Activated CD8-positive, alpha-beta memory T cell treated with anti-CD3 and anti-CD28 coated beads, Interleukin-2, amount 50 U/mL, for 1 hour (primary cell): ENCODE data around the gene C7orf33.
"Not testable (repeated sequence)": the region's sequence is repeated elsewhere in the genome, so short reads cannot be mapped to it uniquely, and the experiment has no call there.

Experiments
- DNase-seq: peaks from one replicate; pipeline ENCODE4 v3.0.0-alpha.2; 2020; ENCODE audit errors: extremely low read depth

C7orf33 gene

DNA sequence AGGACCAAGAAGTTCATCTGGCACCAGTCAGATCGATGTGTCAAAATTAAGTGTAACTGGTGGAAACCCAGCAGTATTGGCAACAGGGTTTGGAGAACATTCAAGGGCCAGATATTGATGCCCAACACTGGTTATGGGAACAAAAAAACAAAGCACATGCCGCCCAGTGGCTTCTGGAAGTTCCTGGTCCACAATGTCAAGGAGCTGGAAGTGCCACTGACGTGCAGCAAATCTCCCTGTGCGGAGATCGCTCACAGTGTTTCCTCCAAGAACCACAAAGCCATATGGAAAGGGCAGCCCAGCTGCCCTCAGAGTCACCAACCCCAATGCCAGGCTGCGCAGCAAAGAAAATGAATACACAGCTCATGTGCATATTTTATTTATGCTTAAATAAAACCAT lies 10.1 kb upstream of the C7orf33 start:
- DNase-seq: no peak

DNA sequence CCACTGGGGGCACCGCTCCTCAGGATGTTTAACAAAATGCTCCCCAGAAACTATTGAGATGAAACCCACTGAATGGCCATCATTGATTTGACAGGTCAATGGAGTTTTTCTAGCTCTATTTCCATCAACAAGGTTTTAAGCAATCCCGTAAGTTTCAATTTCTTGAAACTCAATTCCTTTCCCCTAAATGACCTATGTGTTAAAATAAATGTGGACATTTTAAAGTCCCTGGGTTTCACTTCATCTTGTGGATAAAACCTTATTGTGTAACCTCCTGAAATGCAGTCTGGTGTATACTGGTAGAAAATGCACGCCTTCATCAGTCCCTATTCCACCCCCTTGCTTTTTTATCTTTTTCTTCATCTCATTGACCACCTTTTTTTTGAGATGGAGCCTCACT lies 8.9 kb upstream of the C7orf33 start:
- no peak for DNase-seq

DNA sequence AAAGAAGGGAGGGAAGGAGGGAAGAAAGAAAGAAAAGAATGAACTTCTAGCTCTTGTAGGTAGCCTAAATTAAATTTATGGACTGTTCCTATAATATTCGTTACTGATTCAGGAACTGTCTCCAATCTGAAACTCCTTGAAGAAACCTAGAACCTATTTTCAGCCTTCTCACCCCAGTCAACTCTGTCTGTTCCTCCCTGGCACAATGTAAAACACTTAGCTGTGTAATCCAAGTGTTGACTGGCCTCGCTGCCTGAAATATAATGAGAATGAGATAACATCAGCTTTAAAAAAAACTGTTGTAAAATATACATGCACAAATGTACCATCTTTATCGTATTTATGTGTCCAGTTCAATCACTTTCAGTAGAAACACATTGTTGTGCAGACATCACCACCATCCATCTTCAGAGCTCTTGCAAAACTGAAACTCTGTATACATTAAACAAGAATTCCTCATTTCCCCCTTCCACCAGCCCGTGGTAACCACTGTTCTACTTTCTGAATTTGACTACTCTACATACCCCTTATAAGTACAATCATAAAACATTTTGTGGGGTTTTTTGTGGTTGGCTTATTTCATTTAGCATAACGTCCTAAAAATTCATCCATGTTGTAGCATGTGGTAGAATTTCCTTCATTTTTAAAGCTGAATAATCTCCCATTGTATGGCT lies 6.3 kb upstream of the C7orf33 start:
- no peak for DNase-seq

DNA sequence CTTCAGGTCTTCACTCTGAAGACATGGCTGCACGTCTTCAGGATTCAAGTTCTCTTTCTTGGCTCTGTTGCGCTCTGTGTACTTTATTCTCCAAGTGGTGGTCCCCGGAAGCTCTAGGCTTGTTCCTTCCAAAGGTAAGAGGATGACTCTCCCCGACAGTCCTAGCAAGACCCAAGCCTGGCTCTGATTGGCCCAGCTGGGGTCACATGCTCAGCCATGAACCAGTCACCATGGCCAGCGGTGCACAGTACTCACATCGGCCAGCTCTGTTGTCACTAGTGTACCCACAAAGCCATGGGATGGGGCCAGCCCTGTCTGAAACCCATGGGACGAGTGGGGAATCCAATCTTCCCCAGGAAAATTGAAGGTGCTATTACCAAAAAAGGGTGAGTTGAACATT lies 5.2 kb upstream of the C7orf33 start:
- no peak for DNase-seq

DNA sequence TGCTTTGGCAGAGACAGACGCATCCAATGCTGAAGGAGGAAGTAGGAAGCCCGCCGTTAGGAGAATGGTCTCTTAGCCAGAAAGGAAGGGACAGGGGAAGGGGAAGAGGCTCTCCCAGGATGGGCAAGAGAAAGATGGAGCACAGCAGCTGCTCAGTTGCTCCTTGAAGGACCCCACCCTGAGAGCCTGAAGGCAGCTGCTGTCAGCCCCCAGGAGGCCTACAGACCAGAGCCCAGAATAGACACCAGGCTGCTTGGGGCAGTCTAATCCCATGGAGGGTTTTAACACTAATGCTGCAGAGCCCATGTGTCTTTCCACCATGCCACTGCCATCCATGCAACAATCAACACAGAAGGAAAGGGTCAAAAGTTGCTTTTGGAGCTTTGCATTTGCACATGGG lies 3.5 kb upstream of the C7orf33 start:
- DNase-seq: no peak

DNA sequence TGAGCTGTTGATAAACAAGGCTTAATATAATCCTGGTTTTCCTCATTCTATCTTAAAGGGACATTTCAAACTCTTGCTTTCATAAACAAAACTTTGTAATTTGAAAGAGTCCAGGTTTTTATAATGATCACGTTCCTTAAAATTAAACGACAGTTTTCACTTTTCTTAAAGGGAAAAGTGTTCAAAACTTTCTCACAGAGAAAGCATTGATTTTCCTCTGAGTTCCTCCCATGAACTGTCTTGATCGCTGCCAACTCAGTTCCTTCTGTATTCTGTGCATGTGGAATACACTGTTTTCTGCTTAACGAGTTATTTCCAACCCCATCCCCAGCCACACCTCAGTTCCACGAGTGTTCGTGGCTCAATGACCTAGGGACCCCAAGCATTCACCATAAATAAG lies 2.4 kb upstream of the C7orf33 start:
- DNase-seq: no peak

DNA sequence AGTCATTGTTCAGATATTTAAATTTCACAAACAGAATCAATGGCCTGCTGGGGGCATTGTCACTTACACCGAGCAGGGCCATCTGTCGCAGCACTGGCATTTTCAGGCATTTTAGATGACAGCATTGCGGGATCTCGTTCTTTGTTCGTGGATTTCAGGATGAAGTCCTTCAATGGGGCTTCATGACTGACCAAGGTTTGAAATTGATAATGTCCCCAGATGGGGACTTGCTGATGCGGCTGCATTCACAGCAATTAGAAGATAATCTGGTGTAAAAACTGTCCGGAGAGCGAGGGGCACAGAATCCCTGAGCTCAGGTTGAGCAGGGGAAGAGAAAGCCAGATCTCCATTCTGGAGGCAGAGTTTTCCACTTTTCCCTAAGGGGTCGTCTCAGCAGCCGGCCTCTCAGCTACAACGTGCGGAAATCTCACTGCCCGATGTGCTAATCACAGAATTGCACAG lies 1.9 kb upstream of the C7orf33 start:
- DNase-seq: no peak

DNA sequence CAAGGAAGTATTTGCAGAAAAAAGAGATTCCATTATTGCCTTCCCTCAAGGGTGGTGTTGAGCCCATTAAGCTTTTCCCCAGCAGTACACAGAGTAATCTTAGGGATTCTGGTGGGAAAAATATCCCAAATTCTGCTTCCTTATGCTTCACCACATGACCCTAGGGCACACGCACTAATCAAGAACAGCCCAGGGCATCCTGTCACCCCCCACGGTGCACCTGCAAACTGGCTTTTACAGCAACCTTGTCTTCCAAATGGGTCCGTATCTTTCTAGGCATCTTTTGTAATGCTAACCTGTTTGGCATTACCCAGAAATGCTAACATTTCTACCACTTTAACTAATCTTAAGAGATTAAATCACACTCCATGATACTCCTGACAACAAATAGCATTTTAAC lies 926 bp upstream of the C7orf33 start:
- no peak for DNase-seq

DNA sequence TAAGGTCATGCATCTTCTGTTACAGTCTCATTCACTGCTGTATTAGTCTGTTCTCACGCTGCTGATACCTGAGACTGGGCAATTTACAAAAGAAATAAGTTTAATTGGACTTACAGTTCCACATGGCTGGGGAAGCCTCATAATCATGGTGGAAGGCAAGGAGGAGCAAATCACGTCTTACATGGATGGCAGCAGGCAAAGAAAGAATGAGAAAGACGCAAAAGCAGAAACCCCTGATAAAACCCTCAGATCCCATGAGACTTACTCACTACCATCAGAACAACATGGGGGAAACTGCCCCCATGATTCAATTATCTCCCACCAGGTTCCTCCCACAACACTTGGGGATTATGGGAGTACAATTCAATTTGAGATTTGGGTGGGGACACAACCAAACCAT lies 5.8 kb downstream of the C7orf33 start:
- DNase-seq: not testable (repeated sequence)

DNA sequence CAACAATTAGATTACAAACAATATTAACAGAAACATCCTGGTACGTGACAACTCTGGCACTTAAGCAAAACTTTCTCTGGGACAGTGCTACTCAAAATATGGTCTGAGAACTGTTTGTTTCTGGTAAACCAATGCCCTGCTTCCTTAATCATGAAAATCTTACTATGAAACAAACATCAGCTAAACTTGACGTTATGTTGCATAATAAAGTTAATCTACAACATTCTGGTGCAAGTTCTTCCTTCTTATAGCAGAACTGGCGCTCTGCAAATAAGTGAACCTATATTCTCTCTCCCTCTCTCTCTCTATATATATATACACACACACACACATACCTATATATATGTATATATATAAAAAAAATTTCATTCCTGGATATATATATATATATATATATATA lies 7.8 kb downstream of the C7orf33 start:
- DNase-seq: no peak

DNA sequence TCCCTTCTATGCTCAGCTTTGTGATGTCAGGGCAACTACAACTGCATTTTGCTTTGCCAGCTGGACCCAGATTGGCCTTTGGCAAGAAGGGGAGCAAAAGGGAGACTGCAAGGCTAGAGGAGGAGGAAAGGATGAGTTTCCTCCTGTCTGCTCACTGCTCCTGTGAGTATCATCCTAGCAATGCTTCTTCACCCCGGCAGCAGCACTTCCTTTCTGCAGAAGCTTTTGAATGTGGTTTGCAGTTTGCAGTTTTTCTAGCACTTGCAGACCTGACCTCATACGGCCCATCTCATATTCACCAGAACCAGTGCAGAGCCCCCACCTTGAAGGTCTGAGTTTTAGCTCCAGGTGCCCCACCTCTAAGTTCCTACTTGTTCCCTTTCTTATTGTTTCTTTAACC lies 14.8 kb downstream of the C7orf33 start:
- no peak for DNase-seq

DNA sequence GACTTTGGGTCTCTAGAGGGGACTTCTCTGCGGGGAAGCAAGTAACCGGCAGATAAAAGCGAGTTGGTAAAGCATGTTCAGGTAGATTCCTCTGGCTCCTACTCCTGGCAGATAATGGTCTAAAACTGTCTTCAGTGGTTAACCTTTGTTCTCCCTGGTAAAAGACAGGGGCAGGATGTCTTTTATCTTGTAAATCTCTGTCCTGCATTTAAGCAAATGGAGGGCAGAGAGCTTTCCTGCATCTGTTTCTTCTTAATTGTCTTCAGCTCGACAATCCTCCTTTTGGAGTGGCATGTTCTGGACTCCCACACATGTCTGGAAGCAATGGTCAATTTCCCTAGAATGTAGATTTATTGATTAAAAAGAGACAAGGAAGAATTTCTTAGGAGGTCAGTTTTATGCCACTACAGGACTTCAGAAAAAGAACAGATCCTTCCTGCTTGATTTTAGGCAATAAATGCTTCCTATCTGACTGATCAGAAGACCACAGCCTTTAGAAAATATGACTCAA lies 16.6 kb downstream of the C7orf33 start:
- DNase-seq: no peak

DNA sequence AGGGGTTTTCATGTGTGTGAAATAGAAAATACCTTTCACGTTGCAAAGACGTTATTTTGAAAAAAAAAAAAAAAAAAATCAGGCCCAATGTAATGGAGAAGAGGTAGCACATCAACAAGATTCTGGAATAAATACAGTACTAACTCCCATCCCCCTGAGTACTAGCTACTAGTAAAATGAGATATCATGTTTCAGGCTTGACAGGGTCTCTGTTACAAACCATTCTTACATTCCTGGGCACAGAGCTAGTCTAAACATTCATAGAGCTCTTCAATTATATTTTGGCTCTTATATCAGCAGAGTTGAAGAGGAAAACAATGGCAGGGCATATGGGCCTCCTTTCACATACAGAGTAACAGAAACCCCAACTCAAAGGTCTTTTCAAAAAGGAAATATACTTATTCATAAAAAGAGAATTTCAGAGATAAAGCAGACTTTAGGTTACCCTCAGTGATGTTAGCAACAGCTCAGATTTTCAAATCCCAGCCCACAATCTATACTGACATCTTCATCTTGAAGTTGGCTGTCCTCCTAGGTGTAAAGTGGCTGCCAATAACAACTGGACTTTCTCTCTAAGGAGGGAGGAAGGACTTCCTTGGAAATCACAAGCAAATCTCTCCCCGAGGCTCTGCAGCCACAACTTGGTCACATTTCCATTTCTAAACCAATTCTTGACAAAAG lies 18.6 kb downstream of the C7orf33 start:
- DNase-seq: no peak

DNA sequence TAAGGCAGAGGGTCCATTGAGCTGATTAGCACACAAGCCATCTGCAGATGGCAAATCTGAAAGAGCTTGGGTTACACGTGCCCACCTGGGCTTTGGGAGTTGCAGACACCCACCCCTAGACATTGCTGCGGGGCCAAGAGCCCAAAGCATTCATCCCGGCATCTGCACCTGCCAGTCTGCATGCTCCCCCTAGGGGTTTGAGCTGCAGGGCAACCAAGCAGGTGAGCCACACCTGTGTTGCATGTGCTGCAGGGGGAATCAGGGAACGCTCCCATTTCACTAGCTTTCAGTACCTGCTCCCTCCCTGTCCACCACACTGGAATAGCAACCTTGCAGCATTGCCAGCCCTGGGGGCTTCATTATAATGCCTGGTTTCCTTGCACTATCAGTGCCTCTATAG lies 21.1 kb downstream of the C7orf33 start:
- no peak for DNase-seq

DNA sequence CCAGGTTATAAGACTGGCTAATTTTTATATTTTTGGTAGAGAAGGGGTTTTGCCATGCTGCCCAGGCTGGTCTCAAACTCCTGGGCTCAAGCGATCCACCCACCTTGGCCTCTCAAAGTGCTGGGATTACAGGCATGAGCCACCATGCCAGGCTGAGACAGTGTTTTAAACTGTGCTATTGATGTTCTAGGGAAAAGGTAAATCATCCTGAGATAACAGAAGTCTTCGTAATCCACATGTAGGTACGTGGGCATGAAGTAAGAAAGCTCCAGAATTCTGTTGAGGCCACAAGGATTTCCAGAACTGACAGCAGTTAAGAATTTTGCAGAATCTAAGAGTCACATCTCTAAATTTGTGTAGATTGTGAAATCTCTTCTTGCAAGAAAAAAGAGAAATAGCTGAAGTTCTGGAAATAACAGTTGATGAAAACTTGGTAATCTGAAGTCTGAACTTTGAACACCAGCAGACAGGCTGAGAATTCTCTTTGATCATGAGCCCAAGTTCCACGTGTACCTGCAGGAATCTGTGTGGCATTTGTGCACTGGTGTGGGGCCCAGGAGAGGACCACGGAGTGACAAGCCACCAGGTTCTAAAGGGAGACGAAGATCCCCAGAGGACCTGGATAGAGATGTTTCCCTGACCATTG lies 24.6 kb downstream of the C7orf33 start:
- no peak for DNase-seq

DNA sequence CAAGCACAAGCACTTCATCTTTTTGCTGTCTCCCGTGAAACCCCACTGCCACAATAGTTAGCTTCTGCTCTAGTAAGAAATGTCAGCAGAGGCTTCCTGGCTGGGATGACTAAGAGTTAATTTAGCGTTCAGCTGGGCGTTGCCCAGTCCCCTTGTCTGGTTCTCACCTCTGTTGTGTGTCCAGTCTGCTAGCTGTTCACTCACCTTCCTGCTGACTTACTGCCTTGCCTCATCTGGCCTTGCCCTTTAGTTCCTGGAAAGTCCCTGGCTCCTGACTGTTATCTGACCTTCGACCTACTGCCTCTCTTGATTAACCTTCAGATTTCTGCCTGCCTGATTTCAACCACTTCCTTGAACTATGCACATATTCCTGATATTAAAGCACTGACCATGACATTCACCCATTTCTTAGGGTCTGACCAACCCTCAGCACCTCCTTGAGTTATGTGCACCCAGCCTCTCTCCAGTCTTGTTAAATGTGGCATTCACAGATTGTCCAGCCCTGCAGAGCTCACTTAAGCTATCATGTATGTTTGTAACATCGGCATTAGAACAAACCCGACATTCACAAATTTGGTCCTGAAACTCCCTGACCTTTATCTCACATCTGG lies 30.3 kb downstream of the C7orf33 start:
- no peak for DNase-seq

DNA sequence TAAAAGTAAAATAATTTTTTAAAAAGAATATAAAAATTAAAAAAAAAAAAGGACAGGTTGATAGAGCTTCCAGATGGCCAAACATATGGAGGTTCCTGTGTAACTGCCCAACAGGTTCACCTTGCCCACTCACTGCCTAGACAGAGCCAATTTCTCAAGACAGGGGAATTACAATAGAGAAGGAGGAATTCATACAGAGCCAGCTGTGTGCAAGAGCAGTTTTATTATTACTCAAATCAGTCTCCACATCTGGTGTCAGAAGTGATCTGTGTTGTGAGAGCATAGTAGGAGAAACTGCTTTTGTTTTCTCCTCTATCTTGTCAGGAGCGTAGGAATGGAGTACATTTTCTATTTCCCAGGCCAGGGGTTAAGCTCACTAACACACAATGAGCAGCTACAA lies 31.0 kb downstream of the C7orf33 start:
- no peak for DNase-seq

DNA sequence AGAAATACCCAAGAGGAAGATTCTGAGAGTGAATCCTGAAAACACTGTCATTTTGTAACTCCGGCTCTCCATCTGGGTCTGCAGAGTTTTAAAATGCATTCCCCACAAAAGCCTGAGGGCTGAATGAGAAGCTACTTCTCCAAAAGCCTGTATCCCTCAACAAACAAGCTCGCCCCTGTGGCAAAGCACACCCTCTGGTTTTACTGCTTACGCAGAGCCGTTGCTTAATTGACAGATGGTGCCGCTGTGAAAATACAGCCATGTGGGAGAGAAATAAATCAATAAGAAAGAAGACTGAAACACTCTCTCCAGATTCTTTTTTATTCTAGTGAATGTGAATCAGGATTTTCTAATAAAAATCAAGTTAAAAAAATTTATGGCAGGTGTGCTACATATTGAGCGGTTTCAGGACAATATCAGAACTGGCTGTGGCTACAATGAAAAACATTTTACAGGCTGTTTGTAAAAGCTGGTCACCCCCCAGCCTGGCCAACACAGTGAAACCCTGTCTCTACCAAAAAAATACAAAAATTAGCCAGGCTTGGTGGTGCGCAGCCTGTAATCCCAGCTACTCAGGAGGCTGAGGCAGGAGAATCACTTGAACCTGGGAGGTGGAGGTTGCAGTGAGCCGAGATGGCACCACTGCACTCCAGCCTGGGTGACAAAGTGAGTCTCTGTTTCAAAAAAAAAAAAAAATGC lies 32.5 kb downstream of the C7orf33 start:
- DNase-seq: no peak

DNA sequence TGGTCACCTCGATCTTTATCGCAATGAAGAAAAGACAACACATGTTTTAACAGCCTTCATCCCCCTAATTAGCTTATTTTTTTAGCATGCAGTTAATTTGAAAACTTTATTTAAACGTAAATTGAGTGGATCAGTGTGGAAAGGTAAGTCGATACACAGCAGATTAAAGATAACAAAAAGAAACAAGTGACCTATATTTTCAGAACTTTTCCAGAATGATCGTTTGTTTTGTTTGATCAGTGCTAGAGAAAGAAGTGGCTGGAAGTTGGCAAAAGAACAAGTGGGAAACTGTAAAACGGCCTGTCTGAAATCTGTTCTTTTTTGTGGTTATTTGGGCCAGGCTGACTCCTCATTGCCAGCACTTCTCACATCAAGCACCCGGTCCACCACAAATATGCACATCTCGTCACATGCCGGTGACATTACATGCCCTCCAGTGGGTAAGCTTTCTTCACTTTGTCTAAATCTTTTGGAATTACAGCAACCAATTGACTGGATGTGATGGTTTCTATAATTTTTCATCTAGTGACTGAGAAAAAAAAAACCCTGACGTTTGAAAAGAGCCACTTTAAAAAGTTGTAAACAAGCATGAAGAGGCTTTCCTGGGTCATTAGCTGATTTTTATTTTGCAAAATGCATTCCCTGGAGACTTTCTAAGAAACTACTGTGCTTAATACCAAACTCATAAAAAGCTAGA lies 33.2 kb downstream of the C7orf33 start:
- DNase-seq: no peak

DNA sequence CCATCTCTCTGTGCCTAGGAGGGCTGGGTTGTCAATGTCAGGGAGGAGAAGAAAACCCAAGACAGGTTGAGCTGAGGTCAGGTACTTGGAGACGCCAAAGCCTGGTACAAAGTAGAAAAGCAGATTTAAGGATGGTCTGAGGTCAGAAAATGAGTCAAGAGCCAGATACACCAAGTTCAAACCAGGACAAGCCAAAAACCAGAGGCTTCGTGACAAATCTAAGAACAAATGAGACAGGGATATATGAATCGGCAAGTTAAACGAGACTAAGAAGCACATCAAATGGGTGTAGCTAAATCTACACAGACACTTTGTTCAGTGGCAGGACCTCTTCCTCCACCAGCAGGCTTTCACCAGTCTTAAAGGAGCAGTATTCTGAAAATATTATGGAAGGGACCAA lies 34.2 kb downstream of the C7orf33 start:
- DNase-seq: no peak

DNA sequence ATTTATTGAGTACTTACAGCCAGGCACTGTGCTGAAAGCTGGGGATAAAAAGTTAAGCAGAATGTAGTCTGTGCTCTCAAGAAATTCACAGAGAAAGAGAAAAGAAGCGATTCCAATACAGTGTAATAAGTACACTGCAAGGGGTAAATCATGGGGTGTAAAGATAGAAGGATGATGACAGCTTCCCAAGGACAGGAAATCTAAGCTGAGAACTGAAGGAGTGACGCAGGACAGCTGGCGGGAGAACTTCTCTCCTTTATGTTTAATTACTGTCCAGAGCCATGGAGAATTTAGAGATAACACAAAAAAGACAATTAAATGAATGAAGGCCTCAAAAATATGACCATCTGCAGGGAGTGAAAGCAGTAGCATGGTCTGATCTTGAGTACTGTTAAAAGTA lies 34.8 kb downstream of the C7orf33 start:
- DNase-seq: no peak
